Measurements from ENCODE around the gene EGLN1. TPM values are rescaled to one million over a fixed set of nuclear protein-coding genes. Genes with fewer than 3 reads are reported as not detected.

Gene EGLN1
- total and polyA plus RNA-seq, 8 donors, result 19.4 to 54.6 (median 40.5) TPM

DNA sequence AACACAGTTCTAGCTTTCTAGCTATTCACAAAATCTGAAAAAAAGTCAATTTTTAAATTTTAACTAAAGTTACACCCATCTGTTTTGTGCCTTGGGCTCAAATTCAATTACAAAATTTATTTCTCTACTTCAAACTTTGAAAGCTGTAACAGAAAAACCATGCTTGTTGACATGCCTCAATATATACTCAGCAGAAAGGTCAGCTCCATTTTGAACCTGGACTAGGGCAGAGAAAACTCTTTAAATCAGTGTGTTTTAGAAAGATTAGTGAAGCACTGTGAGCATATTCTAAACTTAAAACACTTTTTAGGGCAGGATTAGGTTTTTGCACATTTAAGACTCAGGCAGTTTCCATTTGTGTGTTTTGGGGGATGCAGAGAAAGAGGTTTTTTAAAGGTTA is 49.6 kb downstream of the EGLN1 start:
- no peak for ATAC-seq
- H3K36me3 ChIP-seq, result peaks cover 0 to 13% of the 10 kb centered on the region in 2 donors
- peaks cover 0 to 19% of the 10 kb centered on the region in 2 donors for H3K4me1 ChIP-seq
- no peak for DNase-seq
- intact Hi-C loops (cut with DNase I), result no loop called here
- no peaks in the 10 kb centered on the region for H3K9me3 ChIP-seq
- H3K4me3 ChIP-seq, result no peak overlapping the region
- no peak overlapping the region for H3K27ac ChIP-seq
- TF ChIP-seq, protein P1, sequence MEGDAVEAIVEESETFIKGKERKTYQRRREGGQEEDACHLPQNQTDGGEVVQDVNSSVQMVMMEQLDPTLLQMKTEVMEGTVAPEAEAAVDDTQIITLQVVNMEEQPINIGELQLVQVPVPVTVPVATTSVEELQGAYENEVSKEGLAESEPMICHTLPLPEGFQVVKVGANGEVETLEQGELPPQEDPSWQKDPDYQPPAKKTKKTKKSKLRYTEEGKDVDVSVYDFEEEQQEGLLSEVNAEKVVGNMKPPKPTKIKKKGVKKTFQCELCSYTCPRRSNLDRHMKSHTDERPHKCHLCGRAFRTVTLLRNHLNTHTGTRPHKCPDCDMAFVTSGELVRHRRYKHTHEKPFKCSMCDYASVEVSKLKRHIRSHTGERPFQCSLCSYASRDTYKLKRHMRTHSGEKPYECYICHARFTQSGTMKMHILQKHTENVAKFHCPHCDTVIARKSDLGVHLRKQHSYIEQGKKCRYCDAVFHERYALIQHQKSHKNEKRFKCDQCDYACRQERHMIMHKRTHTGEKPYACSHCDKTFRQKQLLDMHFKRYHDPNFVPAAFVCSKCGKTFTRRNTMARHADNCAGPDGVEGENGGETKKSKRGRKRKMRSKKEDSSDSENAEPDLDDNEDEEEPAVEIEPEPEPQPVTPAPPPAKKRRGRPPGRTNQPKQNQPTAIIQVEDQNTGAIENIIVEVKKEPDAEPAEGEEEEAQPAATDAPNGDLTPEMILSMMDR (IDR thresholded peaks at IDR 0.05), result no peak
- no peaks in the 10 kb centered on the region for H3K27me3 ChIP-seq

DNA sequence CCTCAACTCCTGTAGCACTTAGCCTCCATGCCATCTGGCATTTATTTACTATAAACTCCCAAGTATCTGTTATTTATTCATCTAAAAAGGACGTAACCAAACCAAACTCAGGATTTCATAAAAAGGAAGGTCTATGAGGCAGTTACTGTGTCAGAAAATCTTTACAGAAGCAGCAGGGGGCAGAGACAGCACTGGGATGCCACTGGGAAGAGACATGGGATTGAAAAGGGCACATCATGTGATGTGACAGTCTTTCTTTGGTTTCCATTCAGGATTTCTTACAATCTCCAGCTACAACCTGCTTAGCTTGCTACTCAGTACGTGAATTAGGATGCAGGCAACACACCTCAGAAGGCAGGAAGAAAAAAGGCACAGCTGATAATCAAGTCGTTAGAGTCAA is 52.8 kb downstream of the EGLN1 start:
- intact Hi-C loops (cut with DNase I), result no loop called here
- H3K9me3 ChIP-seq, result no peaks in the 10 kb centered on the region
- TF ChIP-seq, protein P1 (IDR thresholded peaks at IDR 0.05), result no peak

GRCh38 chr1:231364192-231364591 is 57.9 kb downstream of the EGLN1 start:
- intact Hi-C loops (cut with DNase I), result no loop called here
- H3K9me3 ChIP-seq, result no peaks in the 10 kb centered on the region
- no peak overlapping the region for H3K27ac ChIP-seq
- no peaks in the 10 kb centered on the region for H3K27me3 ChIP-seq
- ATAC-seq, result no peak
- H3K4me3 ChIP-seq, result no peak overlapping the region
- no peak for DNase-seq
- peaks cover 0 to 27% of the 10 kb centered on the region in 2 donors for H3K36me3 ChIP-seq
- TF ChIP-seq, protein P1 (IDR thresholded peaks at IDR 0.05), result no peak
- peaks cover 0 to 5% of the 10 kb centered on the region in 2 donors for H3K4me1 ChIP-seq

More for the DNA sequence above, 52.8 kb downstream of the EGLN1 start:
- Histone ChIP-seq H3K4me3 (no peak overlapping the region), H3K4me1 (no peaks in the 10 kb centered on the region), H3K27me3 (no peaks in the 10 kb centered on the region), H3K27ac (no peak overlapping the region), H3K36me3 (peaks cover 0 to 32% of the 10 kb centered on the region in 2 donors)
- DNase-seq, result no peak
- ATAC-seq, result no peak

- Histone ChIP-seq H3K9me3 (no peaks in the 10 kb centered on the region), H3K27me3 (no peaks in the 10 kb centered on the region), H3K36me3 (peaks cover 0 to 22% of the 10 kb centered on the region in 2 donors), H3K4me3 (no peak overlapping the region), H3K27ac (no peak overlapping the region), H3K4me1 (peaks cover 0 to 8% of the 10 kb centered on the region in 2 donors)
- intact Hi-C loops (cut with DNase I), result no loop called here
- no peak for DNase-seq
- no peak for ATAC-seq
- TF ChIP-seq, protein P1 (IDR thresholded peaks at IDR 0.05), result no peak
These were observed 58.5 kb downstream of the EGLN1 start for GRCh38 chr1:231363624-231364023.

DNA sequence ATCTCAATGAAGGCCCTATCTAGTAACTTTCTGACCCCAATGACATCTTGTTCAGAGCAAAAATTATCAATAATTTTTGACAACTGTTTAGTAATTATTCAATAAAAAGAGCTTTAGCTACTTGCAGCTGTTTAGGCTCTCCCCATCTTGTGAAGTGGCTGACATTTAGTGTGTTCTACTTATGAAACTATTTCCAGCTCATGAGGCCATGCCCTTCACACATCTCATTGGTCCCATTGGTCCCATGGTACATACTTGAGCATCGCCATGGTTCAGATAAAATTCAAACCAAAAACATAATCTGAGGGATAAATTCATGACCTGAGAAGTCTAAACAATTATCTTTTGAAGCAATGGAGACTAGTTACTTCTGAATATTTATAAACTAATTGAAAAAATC is 59.8 kb downstream of the EGLN1 start:
- H3K4me3 ChIP-seq, result no peak overlapping the region
- H3K9me3 ChIP-seq, result no peaks in the 10 kb centered on the region
- peaks cover 0 to 14% of the 10 kb centered on the region in 2 donors for H3K4me1 ChIP-seq
- TF ChIP-seq, protein P1 (IDR thresholded peaks at IDR 0.05), result no peak
- ATAC-seq, result no peak
- no peak for DNase-seq
- H3K36me3 ChIP-seq, result peaks cover 0 to 19% of the 10 kb centered on the region in 2 donors
- intact Hi-C loops (cut with DNase I), result no loop called here
- no peaks in the 10 kb centered on the region for H3K27me3 ChIP-seq
- no peak overlapping the region for H3K27ac ChIP-seq
